ENCODE measurements around the gene HOXB3.

DNA sequence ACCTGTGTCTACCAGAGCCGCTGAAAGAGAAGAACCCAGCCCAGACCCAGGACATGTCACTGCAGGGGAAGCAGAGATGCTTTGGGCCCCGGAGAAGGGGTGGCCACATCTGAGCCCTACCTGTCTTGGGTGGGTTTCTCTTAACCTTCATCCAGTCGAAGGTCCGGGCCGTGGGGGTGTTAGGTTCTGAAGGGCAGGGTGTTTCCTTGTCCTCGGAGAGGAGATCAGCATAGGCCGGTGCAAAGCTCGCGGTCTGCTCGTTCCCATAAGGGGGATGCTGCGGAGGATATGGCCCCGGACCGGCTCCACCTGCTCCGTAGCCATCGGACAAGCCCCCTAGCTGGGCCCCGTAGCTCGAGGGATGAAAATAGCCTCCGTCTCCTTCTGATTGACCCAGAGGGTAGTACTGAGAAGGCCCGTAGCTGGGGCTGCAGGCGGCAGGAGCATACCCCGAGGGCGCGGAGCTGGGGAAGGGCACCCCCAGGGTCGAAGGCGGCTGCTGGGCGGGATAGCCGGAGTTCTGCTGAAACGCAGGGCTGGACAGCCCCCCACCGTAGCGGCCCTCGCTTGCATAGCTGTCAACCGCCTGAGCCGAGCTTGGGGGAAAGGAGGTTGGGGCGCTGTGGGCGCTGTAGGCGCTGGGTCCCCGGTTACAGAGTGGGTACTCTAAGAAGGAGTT lies 59.7 kb downstream of the HOXB3 start:
- TF ChIP-seq EZH2 (IDR thresholded peaks at IDR 0.05) (no peak), POLR2AphosphoS5 (IDR thresholded peaks at IDR 0.05; ENCODE audit: borderline replicate concordance, low read depth, low read length) (no peak)

Data from SK-N-MC (cell line).